ENCODE data around the gene CRYAB.
"Not testable (repeated sequence)": the region's sequence is repeated elsewhere in the genome, so short reads cannot be mapped to it uniquely, and the experiment has no call there.

CRYAB gene

GRCh38 chr11:111934306-111934705, 22.7 kb upstream of the CRYAB start:
- in situ Hi-C loops (cut with MboI; ENCODE audit: low sequenced_read_pairs), result no loop called here

- in situ Hi-C loops (cut with MboI; ENCODE audit: low sequenced_read_pairs), result no loop called here
Measured at GRCh38 chr11:111933872-111934271, 22.3 kb upstream of the CRYAB start.

- in situ Hi-C loops (cut with MboI; ENCODE audit: low sequenced_read_pairs), result not testable (repeated sequence)
Measured at GRCh38 chr11:111933176-111933575, 21.6 kb upstream of the CRYAB start.

- in situ Hi-C loops (cut with MboI; ENCODE audit: low sequenced_read_pairs), result no loop called here
Measured at GRCh38 chr11:111932611-111932950, 21.0 kb upstream of the CRYAB start.

- in situ Hi-C loops (cut with MboI; ENCODE audit: low sequenced_read_pairs), result no loop called here
Measured at GRCh38 chr11:111930472-111930871, 18.9 kb upstream of the CRYAB start.

GRCh38 chr11:111926505-111927391, 15.2 kb upstream of the CRYAB start:
- in situ Hi-C loops (cut with MboI; ENCODE audit: low sequenced_read_pairs), result no loop called here

GRCh38 chr11:111925953-111926352, 14.4 kb upstream of the CRYAB start:
- in situ Hi-C loops (cut with MboI; ENCODE audit: low sequenced_read_pairs), result no loop called here

GRCh38 chr11:111923951-111924350, 12.4 kb upstream of the CRYAB start:
- in situ Hi-C loops (cut with MboI; ENCODE audit: low sequenced_read_pairs), result no loop called here

GRCh38 chr11:111923351-111923788, 11.8 kb upstream of the CRYAB start:
- in situ Hi-C loops (cut with MboI; ENCODE audit: low sequenced_read_pairs), result no loop called here

GRCh38 chr11:111922803-111923202, 11.2 kb upstream of the CRYAB start:
- in situ Hi-C loops (cut with MboI; ENCODE audit: low sequenced_read_pairs), result no loop called here

GRCh38 chr11:111921541-111922230, 10.1 kb upstream of the CRYAB start:
- in situ Hi-C loops (cut with MboI; ENCODE audit: low sequenced_read_pairs), result no loop called here

- in situ Hi-C loops (cut with MboI; ENCODE audit: low sequenced_read_pairs), result no loop called here
Measured at GRCh38 chr11:111920908-111921307, 9.3 kb upstream of the CRYAB start.

GRCh38 chr11:111918390-111919256, 7.1 kb upstream of the CRYAB start, which contains the start of gene C11orf52:
Gene C11orf52, plus strand, starts transcription at chr11:111918913. Its CDS starts 60 bp downstream, at chr11:111918973.
- in situ Hi-C loops (cut with MboI; ENCODE audit: low sequenced_read_pairs), result no loop called here

- in situ Hi-C loops (cut with MboI; ENCODE audit: low sequenced_read_pairs), result no loop called here
Measured at GRCh38 chr11:111917788-111918187, 6.2 kb upstream of the CRYAB start.

- in situ Hi-C loops (cut with MboI; ENCODE audit: low sequenced_read_pairs), result no loop called here
Measured at GRCh38 chr11:111917312-111917711, 5.7 kb upstream of the CRYAB start.

GRCh38 chr11:111916768-111917167, 5.2 kb upstream of the CRYAB start:
- in situ Hi-C loops (cut with MboI; ENCODE audit: low sequenced_read_pairs), result no loop called here

GRCh38 chr11:111913997-111914396, 2.4 kb upstream of the CRYAB start:
- in situ Hi-C loops (cut with MboI; ENCODE audit: low sequenced_read_pairs), result no loop called here

GRCh38 chr11:111913031-111913861, 1.7 kb upstream of the CRYAB start:
- in situ Hi-C loops (cut with MboI; ENCODE audit: low sequenced_read_pairs), result no loop called here

GRCh38 chr11:111912535-111912934, 965 bp upstream of the CRYAB start, which contains the start of gene HSPB2:
Gene HSPB2, plus strand, starts transcription at chr11:111912734. Its CDS starts 96 bp downstream, at chr11:111912830.
- in situ Hi-C loops (cut with MboI; ENCODE audit: low sequenced_read_pairs), result no loop called here
